GM10266 (cell line): ENCODE measurements around the gene CCDC122.

Experiments
- DNase-seq: peaks from one replicate; pipeline ENCODE4 v3.0.0; 2012; ENCODE audit errors: extremely low spot score
- CTCF ChIP-seq: IDR thresholded peaks from 2 replicates; pipeline ENCODE4 v1.5.1; 2012; ENCODE audit warnings: mild to moderate bottlenecking, low read depth; ENCODE audit not compliant: control insufficient read depth, insufficient read depth; ENCODE audit errors: missing control alignments

The CCDC122 gene

GRCh38 chr13:43852923-43853404 lies 26.6 kb downstream of the CCDC122 start:
- TF ChIP-seq CTCF, result no peak
- DNase-seq, result no peak

GRCh38 chr13:43850873-43851272 lies 28.7 kb downstream of the CCDC122 start:
- TF ChIP-seq CTCF, result no peak
- no peak for DNase-seq

GRCh38 chr13:43848001-43848649 lies 31.4 kb downstream of the CCDC122 start:
- no peak for TF ChIP-seq CTCF
- DNase-seq, result no peak

- no peak for DNase-seq
- no peak for TF ChIP-seq CTCF
Observed at GRCh38 chr13:43846496-43847158, 32.9 kb downstream of the CCDC122 start.

GRCh38 chr13:43838909-43839308 lies 40.6 kb downstream of the CCDC122 start:
- no peak for DNase-seq
- TF ChIP-seq CTCF, result no peak

- DNase-seq, result no peak
- no peak for TF ChIP-seq CTCF
Observed at GRCh38 chr13:43835701-43836100, 43.8 kb downstream of the CCDC122 start.

- DNase-seq, result no peak
- no peak for TF ChIP-seq CTCF
Observed at GRCh38 chr13:43831088-43831487, 48.5 kb downstream of the CCDC122 start.
